A549 (cell line): ENCODE results near the gene PAQR5. TPM values are rescaled to one million over a fixed set of nuclear protein-coding genes. Genes with fewer than 3 reads are reported as not detected.

Experiments
- ATAC-seq, 2 experiments: fragments of 200-7000 bp in 1 of 2; fragments of >200 bp in 1 of 2; cut with Nextera tagmentation in 1 of 2; cut with Tn5 transposase in 1 of 2; 3 replicates each; pipeline versions ENCODE4 v1.8.0 to v1.9.1; 2018 to 2020; ENCODE audit warnings: mild to moderate bottlenecking in 1 of 2, moderate library complexity in 1 of 2
- CTCF ChIA-PET: fragments of 300-600 bp; sonication (Branson Sonifier 250); formaldehyde crosslinking; extraction: SDS; loops from one replicate; lab custom pipeline; 2021; ENCODE audit warnings: antibody characterized with exemption, inconsistent platforms; lab: Yijun Ruan, JAX
- POLR2A ChIA-PET: fragments of 350-600 bp; formaldehyde crosslinking; extraction: SDS; loops from one replicate; lab custom pipeline; 2021; ENCODE audit warnings: antibody characterized with exemption, inconsistent platforms; lab: Yijun Ruan, JAX
- DNase-seq, 2 experiments: peaks; one replicate each; pipeline versions ENCODE4 v3.0.0 to v3.0.0-alpha.2; 2011 to 2016; ENCODE audit warnings: low read depth in 1 of 2, low spot score in 1 of 2
- FAIRE-seq: peaks from 2 replicates; lab custom pipeline; 2011; peaks lifted over from hg19 to GRCh38; lab: Jason Lieb, UNC
- H3K27ac ChIP-seq, 2 experiments: fragments of >200 bp; sonication (Bioruptor Twin); formaldehyde crosslinking; 3 replicates each; pipeline ENCODE4 v1.5.1; 2016 to 2017
- H3K4me1 ChIP-seq: fragments of >200 bp; sonication (Bioruptor Twin); formaldehyde crosslinking; 3 replicates; pipeline ENCODE4 v1.6.1; 2016
- H3K4me2 ChIP-seq: fragments of >200 bp; sonication (Bioruptor Twin); formaldehyde crosslinking; 3 replicates; pipeline ENCODE4 v1.6.1; 2016
- H3K4me3 ChIP-seq: fragments of >200 bp; sonication (Bioruptor Twin); formaldehyde crosslinking; 3 replicates; pipeline ENCODE4 v1.5.1; 2016
- H3K9me3 ChIP-seq: fragments of >200 bp; sonication (Bioruptor Twin); formaldehyde crosslinking; 3 replicates; pipeline ENCODE4 v1.6.1; 2016
- ATOH8 ChIP-seq: fragments of 250-450 bp; sonication (Bioruptor Pico); IDR thresholded peaks from 2 replicates; pipeline ENCODE4 v1.5.0; 2020; ENCODE audit warnings: low read depth, mild to moderate bottlenecking, moderate library complexity
- BCL3 ChIP-seq: fragments of >200 bp; sonication (Bioruptor Twin); formaldehyde crosslinking; IDR thresholded peaks from 3 replicates; pipeline ENCODE4 v1.6.1; 2016
- CEBPB ChIP-seq, 2 experiments: fragments of >200 bp in 1 of 2; sonication (Bioruptor Twin) in 1 of 2; formaldehyde crosslinking in 1 of 2; IDR thresholded peaks; 2 replicates each; pipeline ENCODE4 v1.6.1; 2012 to 2016
- CTCF ChIP-seq: fragments of >200 bp; sonication (Bioruptor Twin); formaldehyde crosslinking; IDR thresholded peaks from 3 replicates; pipeline ENCODE4 v1.5.1; 2016
- E2F6 ChIP-seq: IDR thresholded peaks from 2 replicates; pipeline ENCODE4 v1.6.1; 2012; ENCODE audit warnings: low read depth, borderline replicate concordance
- EHMT2 ChIP-seq: fragments of 200-600 bp; sonication (generic); IDR thresholded peaks from 2 replicates; pipeline ENCODE4 v1.6.1; 2016; ENCODE audit warnings: antibody characterized with exemption, low read depth, mild to moderate bottlenecking, moderate library complexity
- EP300 ChIP-seq, 2 experiments: fragments of >200 bp; sonication (Bioruptor Twin); formaldehyde crosslinking; IDR thresholded peaks; 2 replicates in 1 of 2; 3 replicates in 1 of 2; pipeline ENCODE4 v1.6.1; 2016 to 2017
- ESRRA ChIP-seq: fragments of 150-350 bp; IDR thresholded peaks from 2 replicates; pipeline ENCODE4 v1.6.1; 2014; ENCODE audit warnings: mild to moderate bottlenecking, low read length, borderline replicate concordance
- FOSB ChIP-seq: fragments of 250-450 bp; sonication (Bioruptor Pico); IDR thresholded peaks from 2 replicates; pipeline ENCODE4 v1.5.0; 2020; ENCODE audit warnings: mild to moderate bottlenecking, moderate library complexity
- FOSL2 ChIP-seq, 2 experiments: fragments of 450-650 bp in 1 of 2; fragments of >200 bp in 1 of 2; sonication (Bioruptor Twin) in 1 of 2; formaldehyde crosslinking; IDR thresholded peaks; 2 replicates each; pipeline versions ENCODE4 v1.5.0 to v1.6.1; 2016 to 2020; ENCODE audit warnings: mild to moderate bottlenecking in 1 of 2, moderate library complexity in 1 of 2
- FOXS1 ChIP-seq: fragments of 250-450 bp; sonication (Bioruptor Pico); IDR thresholded peaks from 2 replicates; pipeline ENCODE4 v1.5.0; 2020; ENCODE audit warnings: mild to moderate bottlenecking, moderate library complexity
- GATA3 ChIP-seq: IDR thresholded peaks from 2 replicates; pipeline ENCODE4 v1.6.1; 2012; ENCODE audit warnings: borderline replicate concordance
- HES2 ChIP-seq: fragments of >200 bp; sonication (Bioruptor Twin); formaldehyde crosslinking; IDR thresholded peaks from 2 replicates; pipeline ENCODE4 v1.6.1; 2016
- HEYL ChIP-seq: fragments of 250-450 bp; sonication (Bioruptor Pico); IDR thresholded peaks from 2 replicates; pipeline ENCODE4 v1.8.0; 2021; ENCODE audit warnings: mild to moderate bottlenecking, moderate library complexity
- HOXA7 ChIP-seq: fragments of 250-450 bp; sonication (Bioruptor Pico); IDR thresholded peaks from 2 replicates; pipeline ENCODE4 v1.5.0; 2020; ENCODE audit warnings: mild to moderate bottlenecking, moderate library complexity
- KDM1A ChIP-seq: fragments of 200-600 bp; sonication (generic); IDR thresholded peaks from 2 replicates; pipeline ENCODE4 v1.6.1; 2016; ENCODE audit warnings: low read depth, mild to moderate bottlenecking
- MAZ ChIP-seq: fragments of 150-350 bp; IDR thresholded peaks from 2 replicates; pipeline ENCODE4 v1.6.1; 2014; ENCODE audit warnings: antibody characterized with exemption, low read depth, low read length, borderline replicate concordance
- MYC ChIP-seq: IDR thresholded peaks from 2 replicates; pipeline ENCODE4 v1.6.1; 2012; ENCODE audit warnings: mild to moderate bottlenecking, inconsistent platforms, low read length, improper control_type of control experiment, borderline replicate concordance
- NFE2L2 ChIP-seq: fragments of 150-350 bp; conservative IDR thresholded peaks from 2 replicates; pipeline ENCODE4 v1.6.1; 2014; ENCODE audit warnings: low read length
- PBX3 ChIP-seq: IDR thresholded peaks from 2 replicates; pipeline ENCODE4 v1.6.1; 2012
- POLR2A ChIP-seq: IDR thresholded peaks from 2 replicates; pipeline ENCODE4 v1.6.1; 2012; ENCODE audit warnings: mild to moderate bottlenecking, low read length
- RAD21 ChIP-seq, 2 experiments: fragments of >200 bp in 1 of 2; sonication (Bioruptor Twin) in 1 of 2; formaldehyde crosslinking in 1 of 2; IDR thresholded peaks in 1 of 2; conservative IDR thresholded peaks in 1 of 2; 2 replicates in 1 of 2; 3 replicates in 1 of 2; pipeline ENCODE4 v1.6.1; 2012 to 2018; ENCODE audit warnings: inconsistent platforms in 1 of 2
- RCOR1 ChIP-seq: fragments of 150-350 bp; IDR thresholded peaks from 2 replicates; pipeline ENCODE4 v1.6.1; 2014; ENCODE audit warnings: antibody characterized with exemption, low read length, low read depth
- SMC3 ChIP-seq: fragments of >200 bp; sonication (Bioruptor Twin); formaldehyde crosslinking; IDR thresholded peaks from 3 replicates; pipeline ENCODE4 v1.6.1; 2018; ENCODE audit warnings: inconsistent platforms
- ZC3H11A ChIP-seq: fragments of 450-650 bp; IDR thresholded peaks from 2 replicates; pipeline ENCODE4 v1.6.1; 2014; ENCODE audit warnings: antibody characterized with exemption, mild to moderate bottlenecking
- ZFP36 ChIP-seq: fragments of 450-650 bp; IDR thresholded peaks from 2 replicates; pipeline ENCODE4 v1.6.1; 2014; ENCODE audit warnings: borderline replicate concordance; ENCODE audit not compliant: partially characterized antibody
- ZNF302 ChIP-seq: fragments of 250-450 bp; sonication (Bioruptor Pico); IDR thresholded peaks from 2 replicates; pipeline ENCODE4 v1.9.0; 2021; ENCODE audit warnings: inconsistent platforms, mild to moderate bottlenecking, moderate library complexity
- WGBS: methylation state at CpG from one replicate; pipeline ENCODE4 v1.1.6; 2017; ENCODE audit errors: missing lambda C conversion rate; 5-methylcytosine and 5-hydroxymethylcytosine counted together
- polyA plus RNA-seq, 4 experiments: library from polyadenylated mRNA; depleted of rRNA in 3 of 4; stranded (reverse); fragments of >200 nt; fragmentation: RNase III in 1 of 4; extraction: RNeasy Plus Mini Kit Qiagen cat#74134 plus additional on column Dnase treatment in 1 of 4; gene quantifications; 2 replicates in 3 of 4; 3 replicates in 1 of 4; pipeline ENCODE4 v1.2.3, GENCODE V29; 2011 to 2017

The PAQR5 gene
- polyA plus RNA-seq, 2 of the 4 experiments (the other 2 are of a cell fraction), result 104 to 114 TPM

GRCh38 chr15:69408841-69409240 lies 110.1 kb downstream of the PAQR5 start (continued):
- no peak for TF ChIP-seq BCL3
- no peak for TF ChIP-seq FOSB (CRISPR knock-in tag)
- no peak for TF ChIP-seq SMC3
- no peak for TF ChIP-seq HES2
- TF ChIP-seq GATA3, result no peak
- no peak for TF ChIP-seq PBX3

- no peak overlapping the region for H3K27ac ChIP-seq
- POLR2A ChIA-PET, result no interaction called here
- peaks cover 27% of the 10 kb centered on the region; the same call in 2 of the 3 replicates for H3K4me1 ChIP-seq
- no peak overlapping the region for H3K4me3 ChIP-seq
- H3K4me2 ChIP-seq, result no peak overlapping the region
- ATAC-seq, result peak; percentile 31 to 32; a peak in 4 of 6 replicates
- no peaks in the 10 kb centered on the region for H3K9me3 ChIP-seq
- 54% methylated on average over 9 of the region's 9 CpGs for WGBS
- CTCF ChIA-PET, result interaction anchor here (0.7 to 8.5 kb wide), 18 partner anchors 11 to 376 kb away, joined by 3 to 87 read pairs (median 4); no protein-coding TSS in a partner anchor
- TF ChIP-seq ESRRA, result no peak
- TF ChIP-seq EP300 (IDR thresholded peaks at IDR 0.05), result no peak
- no peak for TF ChIP-seq HEYL (CRISPR knock-in tag)
- TF ChIP-seq RAD21 (conservative IDR thresholded peaks at IDR 0.05 in 1 of 2, IDR thresholded peaks at IDR 0.05 in 1 of 2), result peak; percentile 65 to 75
- TF ChIP-seq FOSL2 (IDR thresholded peaks at IDR 0.05), result 0 out of 2 replicates have a peak, but pooled peaks have one; percentile 12
- peak; percentile 40; the same call in 1 of the 2 replicates for TF ChIP-seq FOSL2 (CRISPR knock-in tag; IDR thresholded peaks at IDR 0.05)
- TF ChIP-seq ATOH8, result no peak
- no peak for TF ChIP-seq MYC
- peak; percentile 56 for TF ChIP-seq CTCF
- TF ChIP-seq GATA3, result no peak
- no peak for TF ChIP-seq ZFP36
- no peak for TF ChIP-seq NFE2L2
- no peak for TF ChIP-seq CEBPB (IDR thresholded peaks at IDR 0.05)
- TF ChIP-seq FOSB (CRISPR knock-in tag), result no peak
- TF ChIP-seq HES2, result no peak
- no peak for TF ChIP-seq ZC3H11A
- TF ChIP-seq FOXS1 (CRISPR knock-in tag), result no peak
- no peak for TF ChIP-seq EHMT2
- no peak for TF ChIP-seq HOXA7 (CRISPR knock-in tag)
- TF ChIP-seq KDM1A, result no peak
- no peak for TF ChIP-seq ZNF302 (CRISPR knock-in tag)
- TF ChIP-seq SMC3, result peak; percentile 42; the same call in 1 of the 3 replicates
- no peak for TF ChIP-seq E2F6
- TF ChIP-seq RCOR1, result no peak
- no peak for TF ChIP-seq MAZ
- no peak for TF ChIP-seq POLR2A
- TF ChIP-seq, all 56 proteins: peak for 4
- FAIRE-seq, result no peak
- peak; percentile 71 to 84 for DNase-seq
Observed at GRCh38 chr15:69410248-69410874, 111.6 kb downstream of the PAQR5 start.
